Measurements from ENCODE around the gene SEMA3A. TPM values are rescaled to one million over a fixed set of nuclear protein-coding genes. Genes with fewer than 3 reads are reported as not detected.

SEMA3A gene
- total RNA-seq, 4 donors from 2014 or later, result 0.15 to 4.6 (median 0.69) TPM

DNA sequence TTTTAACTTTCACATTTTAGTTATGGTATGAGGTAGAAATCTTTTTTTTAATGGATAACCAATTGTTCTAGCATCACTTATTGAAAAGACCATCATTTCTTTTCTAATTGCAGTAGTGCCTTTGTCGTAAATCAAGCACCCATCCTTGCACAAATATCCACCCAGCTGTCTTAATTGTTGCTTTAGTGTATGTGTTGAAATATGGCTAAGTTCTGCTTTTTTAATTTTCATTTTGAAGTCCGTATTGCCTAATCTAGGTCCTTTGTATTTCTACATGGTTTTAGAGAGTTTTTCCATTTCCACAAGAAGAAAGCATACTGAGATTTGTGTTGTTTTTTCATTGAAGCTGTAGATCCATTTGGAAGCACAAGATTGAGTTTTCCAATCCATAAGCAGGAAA is 286.1 kb downstream of the SEMA3A start:
- intact Hi-C loops (cut with DNase I), result no loop called here
- no peak for DNase-seq
- H3K4me1 ChIP-seq, result no peaks in the 10 kb centered on the region
- H3K9me3 ChIP-seq, result no peaks in the 10 kb centered on the region
- no peaks in the 10 kb centered on the region for H3K27me3 ChIP-seq
- no peaks in the 10 kb centered on the region for H3K36me3 ChIP-seq
- no peak overlapping the region for H3K27ac ChIP-seq
- H3K4me3 ChIP-seq, result no peak overlapping the region
- TF ChIP-seq, protein P1, sequence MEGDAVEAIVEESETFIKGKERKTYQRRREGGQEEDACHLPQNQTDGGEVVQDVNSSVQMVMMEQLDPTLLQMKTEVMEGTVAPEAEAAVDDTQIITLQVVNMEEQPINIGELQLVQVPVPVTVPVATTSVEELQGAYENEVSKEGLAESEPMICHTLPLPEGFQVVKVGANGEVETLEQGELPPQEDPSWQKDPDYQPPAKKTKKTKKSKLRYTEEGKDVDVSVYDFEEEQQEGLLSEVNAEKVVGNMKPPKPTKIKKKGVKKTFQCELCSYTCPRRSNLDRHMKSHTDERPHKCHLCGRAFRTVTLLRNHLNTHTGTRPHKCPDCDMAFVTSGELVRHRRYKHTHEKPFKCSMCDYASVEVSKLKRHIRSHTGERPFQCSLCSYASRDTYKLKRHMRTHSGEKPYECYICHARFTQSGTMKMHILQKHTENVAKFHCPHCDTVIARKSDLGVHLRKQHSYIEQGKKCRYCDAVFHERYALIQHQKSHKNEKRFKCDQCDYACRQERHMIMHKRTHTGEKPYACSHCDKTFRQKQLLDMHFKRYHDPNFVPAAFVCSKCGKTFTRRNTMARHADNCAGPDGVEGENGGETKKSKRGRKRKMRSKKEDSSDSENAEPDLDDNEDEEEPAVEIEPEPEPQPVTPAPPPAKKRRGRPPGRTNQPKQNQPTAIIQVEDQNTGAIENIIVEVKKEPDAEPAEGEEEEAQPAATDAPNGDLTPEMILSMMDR (IDR thresholded peaks at IDR 0.05), result no peak
- TF ChIP-seq POLR2A (IDR thresholded peaks at IDR 0.05), result no peak
- WGBS, 2 donors, result 58 to 62% methylated on average over 2 of the region's 2 CpGs

All from esophagus squamous epithelium (tissue), 5 donors.